Urinary bladder (tissue), 4 donors: ENCODE data around the gene ALAD. TPM values are rescaled to one million over a fixed set of nuclear protein-coding genes. Genes with fewer than 3 reads are reported as not detected.

Experiments
- DNase-seq: peaks from one replicate; pipeline ENCODE4 v3.0.0-alpha.2; 2015; ENCODE audit errors: extremely low spot score
- H3K27ac ChIP-seq: one replicate; pipeline ENCODE4 v1.5.1; 2013; ENCODE audit warnings: low read depth, mild to moderate bottlenecking, moderate library complexity
- H3K36me3 ChIP-seq: one replicate; pipeline ENCODE4 v1.6.1; 2013; ENCODE audit warnings: mild to moderate bottlenecking, moderate library complexity; ENCODE audit not compliant: insufficient read depth
- H3K4me1 ChIP-seq: one replicate; pipeline ENCODE4 v1.6.1; 2013; ENCODE audit warnings: mild to moderate bottlenecking, moderate library complexity; ENCODE audit not compliant: insufficient read depth
- H3K4me3 ChIP-seq: one replicate; pipeline ENCODE4 v1.5.1; 2013; ENCODE audit warnings: low read depth, low read length
- WGBS: extraction: QIAGEN DNeasy Blood & Tissue Kit; methylation state at CpG from one replicate; pipeline ENCODE4 v1.1.7; 2013; 5-methylcytosine and 5-hydroxymethylcytosine counted together
- polyA plus RNA-seq: library from polyadenylated mRNA; stranded (reverse); fragments of 200-250 nt; gene quantifications from one replicate; pipeline ENCODE4 v1.2.3, GENCODE V29; 2013
- total RNA-seq: library from RNA; depleted of rRNA; stranded (reverse); fragments of >200 nt; gene quantifications from one replicate; pipeline ENCODE4 v1.2.3, GENCODE V29; 2014
- donor health status: healthy with polysubstance abuse.
- donor health status: healthy.

Gene ALAD
- total and polyA plus RNA-seq, 2 donors: 16.6 to 55.4 TPM

DNA sequence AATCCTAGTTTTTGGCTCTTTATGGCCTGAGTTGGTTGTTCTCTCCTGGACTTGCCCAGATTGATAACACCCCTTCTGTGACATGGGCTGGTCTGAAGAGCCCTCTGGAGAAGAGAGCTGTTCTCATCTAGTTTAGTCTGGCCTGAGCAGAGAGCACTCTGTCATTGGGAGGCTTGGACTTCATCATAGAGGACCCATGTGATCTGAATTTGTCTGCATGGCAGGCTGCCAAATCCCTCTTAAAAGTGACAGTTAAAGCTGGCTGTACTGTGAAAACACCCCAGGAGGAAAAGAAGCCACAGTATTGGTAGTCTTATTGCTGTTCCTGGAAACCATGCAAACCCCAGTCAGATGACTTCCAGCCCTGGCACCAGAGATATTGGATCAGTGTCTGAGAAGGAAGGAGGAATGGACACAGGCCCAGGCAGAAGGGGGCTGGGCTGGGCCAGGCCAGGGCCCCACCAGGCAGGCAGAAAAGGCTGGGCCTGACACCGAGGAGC is 57.3 kb downstream of the ALAD start:
- peak; percentile 82 for DNase-seq

DNA sequence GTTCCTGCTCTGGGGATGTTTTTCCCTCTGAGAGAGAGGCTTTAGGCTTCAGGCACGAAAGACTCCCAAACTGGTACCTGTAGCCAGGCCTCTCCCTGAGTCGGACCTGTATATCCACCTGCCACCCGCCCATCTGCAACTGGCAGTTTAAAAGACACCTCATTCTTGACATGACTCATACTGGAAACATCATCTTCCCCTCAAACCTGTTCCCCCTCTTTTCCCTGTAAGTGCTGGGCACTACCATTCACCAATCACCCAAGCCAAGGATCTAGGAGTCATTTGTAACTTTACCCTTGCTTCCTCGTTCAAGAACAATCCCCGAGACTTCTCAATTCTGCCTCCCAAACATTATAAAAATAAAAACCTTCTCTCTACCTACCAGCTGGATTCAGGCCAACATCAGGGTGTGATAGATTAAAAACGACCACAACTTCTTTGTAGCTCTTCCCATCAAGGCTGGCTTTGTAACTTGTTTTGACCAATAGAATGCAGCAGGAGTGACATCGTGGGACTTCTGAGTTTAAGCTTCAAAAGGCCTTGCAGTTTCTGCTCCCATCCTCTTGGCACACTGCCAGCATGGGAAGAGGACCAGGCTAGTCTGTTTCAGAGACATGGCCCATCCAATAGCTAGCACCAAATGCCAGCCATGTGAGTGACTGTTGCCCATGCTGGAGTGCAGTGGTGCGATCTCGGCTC is 59.2 kb downstream of the ALAD start:
- Histone ChIP-seq H3K4me1 (no peaks in the 10 kb centered on the region), H3K36me3 (no peaks in the 10 kb centered on the region), H3K27ac (no peak overlapping the region), H3K4me3 (no peak overlapping the region)
- no peak for DNase-seq
- WGBS: 68% methylated on average over 9 of the region's 9 CpGs

More for the DNA sequence above, 57.3 kb downstream of the ALAD start:
- no peaks in the 10 kb centered on the region for H3K4me1 ChIP-seq
- H3K4me3 ChIP-seq: no peak overlapping the region
- H3K36me3 ChIP-seq: no peaks in the 10 kb centered on the region
- 15% methylated on average over 1 of the region's 1 CpG for WGBS
- H3K27ac ChIP-seq: no peak overlapping the region

DNA sequence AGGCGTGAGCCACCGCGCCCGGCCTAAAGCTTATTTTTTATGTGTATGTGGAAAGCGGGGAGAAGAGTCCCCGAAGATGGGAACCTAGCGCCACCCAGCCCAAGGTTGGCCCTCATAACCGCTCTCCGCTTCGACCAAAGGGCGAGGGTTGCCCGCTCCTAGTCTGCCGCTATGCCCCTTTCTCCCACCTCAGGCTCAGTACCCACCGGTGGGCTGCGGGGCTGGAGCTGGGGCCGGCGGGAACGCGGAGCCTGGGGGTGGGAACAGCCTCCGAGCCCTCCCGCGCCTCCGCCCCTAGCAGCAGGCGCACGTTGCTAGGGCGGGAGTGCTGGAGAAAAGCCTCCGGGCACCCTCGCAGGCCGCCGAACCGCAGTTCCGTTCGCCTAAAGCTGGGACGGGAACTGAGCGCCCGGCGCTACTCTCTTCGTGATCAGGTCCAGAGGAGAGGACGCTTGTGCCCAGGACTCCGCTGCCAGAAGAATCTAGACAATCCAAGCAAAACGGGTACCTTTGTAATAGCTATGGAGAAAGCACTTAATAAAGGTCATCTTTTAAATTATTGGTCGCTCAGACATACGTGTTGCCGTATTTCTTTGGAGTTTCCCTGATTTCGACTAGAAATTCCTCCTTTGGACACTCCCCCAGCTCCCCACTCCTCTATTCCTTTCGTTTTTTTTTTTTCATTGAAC is 60.9 kb downstream of the ALAD start, which contains the start of gene WDR31:
TSS of gene WDR31 (minus strand) at position 265 of the 689 bp plus-strand sequence. CDS start 8,253 bp downstream, outside the sequence.
- peak; percentile 70 for DNase-seq
- Histone ChIP-seq H3K4me3 (peak within 1 kb of the TSS; percentile 69), H3K4me1 (no peaks in the 10 kb centered on the region), H3K36me3 (no peaks in the 10 kb centered on the region), H3K27ac (peak within 1 kb of the TSS; percentile 66)
- under 1% methylated on average over 46 of the region's 46 CpGs for WGBS

DNA sequence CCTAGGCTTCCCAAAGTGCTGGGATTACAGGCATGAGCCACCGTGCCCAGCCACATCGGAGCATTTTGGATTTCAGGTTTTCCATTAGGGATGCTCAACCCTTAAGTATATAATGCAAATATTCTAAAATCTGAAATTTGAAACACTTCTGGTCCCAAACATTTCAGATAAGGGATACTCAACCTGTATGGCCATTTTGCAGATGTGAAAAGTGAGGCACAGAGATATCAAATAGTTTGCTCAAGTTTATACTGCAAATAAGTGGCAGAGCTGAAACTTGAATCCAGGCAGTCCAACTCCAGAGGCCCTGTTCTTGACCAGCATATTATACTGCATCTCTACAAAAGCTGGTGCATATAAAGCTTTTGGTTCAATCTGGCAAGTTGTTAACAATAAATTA is 63.4 kb downstream of the ALAD start:
- WGBS: 96% methylated on average over 2 of the region's 2 CpGs
- no peaks in the 10 kb centered on the region for H3K4me1 ChIP-seq
- H3K36me3 ChIP-seq: no peaks in the 10 kb centered on the region
- no peak overlapping the region for H3K4me3 ChIP-seq
- H3K27ac ChIP-seq: no peak overlapping the region
- no peak for DNase-seq

Other genes with a start within 250 kb of the ALAD start
- 33.6 TPM for gene FKBP15, start 180.0 kb downstream of the ALAD start, total RNA-seq
- gene FKBP15, start 180.0 kb downstream of the ALAD start, polyA plus RNA-seq: 18.2 TPM
- gene SLC31A1, start 179.7 kb downstream of the ALAD start, total RNA-seq: 19.5 TPM
- 10.1 TPM for gene SLC31A1, start 179.7 kb downstream of the ALAD start, polyA plus RNA-seq
- 25.5 TPM for gene CDC26, start 125.7 kb downstream of the ALAD start, total RNA-seq
- 35.2 TPM for gene CDC26, start 125.7 kb downstream of the ALAD start, polyA plus RNA-seq
- 23.4 TPM for gene PRPF4, start 125.6 kb downstream of the ALAD start, total RNA-seq
- gene PRPF4, start 125.6 kb downstream of the ALAD start, polyA plus RNA-seq: 14.4 TPM
- 0.26 TPM for gene RNF183, start 97.9 kb downstream of the ALAD start, total RNA-seq
- gene RNF183, start 97.9 kb downstream of the ALAD start, polyA plus RNA-seq: 0.15 TPM
- 1.7 TPM for gene WDR31, start 61.0 kb downstream of the ALAD start, total RNA-seq
- gene WDR31, start 61.0 kb downstream of the ALAD start, polyA plus RNA-seq: 2.6 TPM
- 1.2 TPM for gene BSPRY, start 51.7 kb downstream of the ALAD start, total RNA-seq
- gene BSPRY, start 51.7 kb downstream of the ALAD start, polyA plus RNA-seq: 2.4 TPM
- 5.1 TPM for gene HDHD3, start 24.3 kb downstream of the ALAD start, total RNA-seq
- 32.2 TPM for gene HDHD3, start 24.3 kb downstream of the ALAD start, polyA plus RNA-seq
- gene POLE3, start 9.4 kb upstream of the ALAD start, total RNA-seq: 34.8 TPM
- 50.4 TPM for gene POLE3, start 9.4 kb upstream of the ALAD start, polyA plus RNA-seq
- 0.74 TPM for gene C9orf43, start 9.5 kb upstream of the ALAD start, total RNA-seq
- gene C9orf43, start 9.5 kb upstream of the ALAD start, polyA plus RNA-seq: 0.14 TPM
- 52.4 TPM for gene RGS3, start 62.4 kb upstream of the ALAD start, total RNA-seq
- gene RGS3, start 62.4 kb upstream of the ALAD start, polyA plus RNA-seq: 28.5 TPM